AML-193 (cell line): Measurements from ENCODE around the gene NFIX.
"Not testable (repeated sequence)": the region's sequence is repeated elsewhere in the genome, so short reads cannot be mapped to it uniquely, and the experiment has no call there.

Experiments used
- DNase-seq, 2 experiments: peaks; one replicate each; lab custom pipeline; 2025; lab: John Stamatoyannopoulos, UW

The NFIX gene

GRCh38 chr19:12994701-12995595 lies at the start of gene NFIX:
Gene NFIX, plus strand, starts transcription at chr19:12995475. Its CDS starts 363 bp downstream, at chr19:12995838.
- DNase-seq: peak; percentile 23 to 35

- peak; percentile 87 to 90 for DNase-seq
Measured at GRCh38 chr19:12945479-12946091, 49.7 kb upstream of the NFIX start, which contains the start of gene RAD23A. Gene RAD23A, plus strand, starts transcription at chr19:12945862. Its CDS starts 87 bp downstream, at chr19:12945949.

GRCh38 chr19:12946092-12946721 lies 49.1 kb upstream of the NFIX start:
- DNase-seq: no peak

- DNase-seq: no peak
Measured at GRCh38 chr19:12946731-12947496, 48.4 kb upstream of the NFIX start.

GRCh38 chr19:12947702-12948611 lies 47.3 kb upstream of the NFIX start:
- DNase-seq: no peak

GRCh38 chr19:12948612-12949362 lies 46.5 kb upstream of the NFIX start:
- DNase-seq: no peak

- no peak for DNase-seq
Measured at GRCh38 chr19:12949363-12950283, 45.7 kb upstream of the NFIX start.

GRCh38 chr19:12952050-12952449 lies 43.2 kb upstream of the NFIX start:
- DNase-seq: not testable (repeated sequence)

- DNase-seq: no peak
Measured at GRCh38 chr19:12952488-12953137, 42.7 kb upstream of the NFIX start.

- no peak for DNase-seq
Measured at GRCh38 chr19:12953138-12953798, 42.0 kb upstream of the NFIX start.

GRCh38 chr19:12953799-12954611 lies 41.3 kb upstream of the NFIX start:
- no peak for DNase-seq

GRCh38 chr19:12954612-12954962 lies 40.7 kb upstream of the NFIX start:
- DNase-seq: no peak

- not testable (repeated sequence) for DNase-seq
Measured at GRCh38 chr19:12955575-12955974, 39.7 kb upstream of the NFIX start.

GRCh38 chr19:12955996-12956395 lies 39.3 kb upstream of the NFIX start:
- DNase-seq: no peak

GRCh38 chr19:12956446-12957388 lies 38.6 kb upstream of the NFIX start, which contains the start of gene GADD45GIP1:
Gene GADD45GIP1, minus strand, starts transcription at chr19:12957223. Its CDS starts 11 bp downstream, at chr19:12957212.
- DNase-seq: peak; percentile 40 to 45
